Purkinje cell (primary cell): Measurements from ENCODE around the gene ZDHHC11B. TPM values are rescaled to one million over a fixed set of nuclear protein-coding genes. Genes with fewer than 3 reads are reported as not detected.

ENCODE experiments used
- polyA plus RNA-seq: library from polyadenylated mRNA; unstranded; fragments of >200 nt; fragmentation: Nextera tagmentation; gene quantifications from 2 replicates; pipeline ENCODE4 v1.2.1, GENCODE V29; 2014

The ZDHHC11B gene, protein sequence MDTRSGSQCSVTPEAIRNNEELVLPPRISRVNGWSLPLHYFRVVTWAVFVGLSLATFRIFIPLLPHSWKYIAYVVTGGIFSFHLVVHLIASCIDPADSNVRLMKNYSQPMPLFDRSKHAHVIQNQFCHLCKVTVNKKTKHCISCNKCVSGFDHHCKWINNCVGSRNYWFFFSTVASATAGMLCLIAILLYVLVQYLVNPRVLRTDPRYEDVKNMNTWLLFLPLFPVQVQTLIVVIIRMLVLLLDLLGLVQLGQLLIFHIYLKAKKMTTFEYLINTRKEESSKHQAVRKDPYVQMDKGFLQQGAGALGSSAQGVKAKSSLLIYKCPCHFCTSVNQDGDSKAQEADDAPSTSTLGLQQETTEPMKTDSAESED
- 5.4 and 6.0 TPM in 2 replicates for polyA plus RNA-seq

GRCh38 chr5:784428-785177 is at the start of gene ZDHHC11B:
TSS of gene ZDHHC11B (minus strand) at chr5:784729. CDS start at chr5:766919, 17,810 bp downstream.

DNA sequence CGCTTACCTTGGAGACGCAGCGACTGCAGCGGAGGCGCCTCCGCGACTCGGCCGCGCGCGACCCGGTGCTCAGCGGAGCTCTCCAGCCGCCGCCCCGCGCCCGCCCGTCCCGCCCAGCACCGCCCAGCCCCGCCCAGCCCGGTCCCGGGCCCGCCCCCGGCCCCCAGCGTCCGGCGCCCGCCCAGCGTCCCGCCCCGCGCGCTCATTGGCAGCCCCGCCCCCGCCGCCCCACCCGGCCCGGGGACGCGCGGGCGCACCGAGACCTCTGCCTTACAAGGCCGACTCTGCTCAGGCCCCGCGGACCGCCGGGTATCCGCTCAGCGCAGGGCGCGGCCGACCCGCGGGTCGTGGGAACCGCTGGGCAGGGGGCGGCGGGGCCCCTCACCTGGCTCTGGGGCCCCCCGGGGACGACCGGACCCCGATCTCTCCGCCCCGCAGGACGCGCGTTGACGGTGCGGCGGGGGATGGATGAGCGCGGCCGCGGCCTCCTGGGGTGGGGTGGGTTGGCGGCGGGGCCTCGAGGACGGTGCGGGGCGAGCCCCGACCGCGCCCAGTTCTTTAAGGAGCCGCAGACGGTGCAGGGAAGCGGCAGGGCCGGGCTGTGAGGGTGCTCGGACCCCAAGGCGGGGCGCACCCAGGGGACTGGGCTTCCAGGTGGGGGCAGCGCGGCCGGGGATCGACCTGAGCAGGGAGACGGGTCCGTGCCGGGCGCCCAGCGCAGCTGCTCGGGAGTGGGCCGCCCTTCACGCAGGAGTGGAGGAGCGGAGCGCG is 91.1 kb downstream of the ZDHHC11B start, which contains the start of gene TPPP:
Gene TPPP, minus strand, starts transcription at position 82 of the 771 bp plus-strand sequence. CDS start 15,292 bp downstream, outside the sequence.

Other genes starting within 250 kb of the ZDHHC11B start
- gene CEP72, start 172.4 kb downstream of the ZDHHC11B start, polyA plus RNA-seq = 1.7 TPM in 2 replicates
- 2.4 and 5.6 TPM in 2 replicates for gene TPPP, start 91.4 kb downstream of the ZDHHC11B start, polyA plus RNA-seq
- gene ZDHHC11, start 66.3 kb upstream of the ZDHHC11B start, polyA plus RNA-seq = 2.7 and 3.3 TPM in 2 replicates
- 3.3 and 11.2 TPM in 2 replicates for gene BRD9, start 108.1 kb upstream of the ZDHHC11B start, polyA plus RNA-seq
- 5.2 TPM in 1 of 2 replicates, not detected in the other for gene TRIP13, start 108.2 kb upstream of the ZDHHC11B start, polyA plus RNA-seq
- gene NKD2, start 224.1 kb upstream of the ZDHHC11B start, polyA plus RNA-seq = 0.13 and 0.48 TPM in 2 replicates